ENCODE data around the gene TYMP. TPM values are rescaled to one million over a fixed set of nuclear protein-coding genes. Genes with fewer than 3 reads are reported as not detected.

The TYMP gene
- polyA plus RNA-seq, 2 of the 4 experiments (the other 2 are of a cell fraction): 5.9 to 9.0 TPM

DNA sequence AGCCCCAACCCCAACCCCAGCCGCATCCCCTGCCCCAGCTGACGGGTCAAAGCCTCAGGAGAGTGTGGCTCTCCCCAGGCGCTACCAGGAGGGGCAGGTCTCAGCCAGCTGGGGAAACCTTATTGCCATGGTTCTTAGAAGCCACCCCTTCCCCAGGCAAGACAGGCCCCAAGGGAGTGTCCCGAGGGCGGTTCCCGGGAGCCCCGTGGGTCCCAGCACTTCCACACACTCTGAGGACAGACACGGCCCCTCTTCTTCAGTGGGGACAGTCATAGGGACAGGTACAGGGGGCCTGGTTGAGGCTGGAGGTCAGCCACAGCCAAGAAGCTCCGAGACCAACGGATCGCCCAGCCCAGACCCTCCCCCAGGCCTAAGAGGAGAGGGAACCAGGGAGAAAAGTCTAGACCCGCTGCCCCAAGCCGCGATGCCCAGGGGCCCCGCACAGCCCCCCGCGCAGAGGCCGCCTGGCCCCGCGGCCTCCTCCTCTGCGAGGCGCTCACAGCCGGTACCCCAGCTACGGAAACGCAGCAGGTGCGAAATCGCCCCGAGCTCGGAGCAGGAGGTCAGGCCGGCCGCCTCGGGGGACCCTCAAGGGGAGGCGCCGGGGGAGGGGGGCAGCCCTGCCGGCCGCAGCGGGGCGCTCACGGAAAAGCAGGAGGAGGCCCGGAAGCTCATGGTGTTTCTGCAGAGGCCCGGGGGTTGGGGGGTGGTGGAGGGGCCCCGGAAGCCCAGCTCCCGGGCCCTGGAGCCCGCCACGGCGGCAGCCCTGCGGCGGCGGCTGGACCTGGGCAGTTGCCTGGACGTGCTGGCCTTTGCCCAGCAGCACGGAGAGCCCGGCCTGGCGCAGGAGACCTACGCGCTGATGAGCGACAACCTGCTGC, 18.5 kb upstream of the TYMP start:
- ATAC-seq (no peak), FAIRE-seq (no peak), DNase-seq (ENCODE audit: low read depth in 1 of 2, low spot score in 1 of 2) (no peak)
- no peak overlapping the region for H3K4me3 ChIP-seq
- CTCF ChIA-PET: interaction anchor here (1.0 to 1.8 kb wide), 3 partner anchors 15 to 72 kb away, joined by 3 to 9 read pairs (median 4); partner anchors contain the start of gene SYCE3
- peaks cover 26% of the 10 kb centered on the region for H3K4me1 ChIP-seq
- no peak overlapping the region for H3K27ac ChIP-seq
- H3K9me3 ChIP-seq: no peaks in the 10 kb centered on the region
- no peak overlapping the region for H3K4me2 ChIP-seq
- TF ChIP-seq FOSB (CRISPR knock-in tag; IDR thresholded peaks at IDR 0.05): no peak
- TF ChIP-seq TFCP2L1 (CRISPR knock-in tag; IDR thresholded peaks at IDR 0.05): no peak
- TF ChIP-seq CTCF (IDR thresholded peaks at IDR 0.05): no peak
- WGBS (ENCODE audit: missing lambda C conversion rate): 30% methylated on average over 2 of the region's 56 CpGs
- POLR2A ChIA-PET: no interaction called here

DNA sequence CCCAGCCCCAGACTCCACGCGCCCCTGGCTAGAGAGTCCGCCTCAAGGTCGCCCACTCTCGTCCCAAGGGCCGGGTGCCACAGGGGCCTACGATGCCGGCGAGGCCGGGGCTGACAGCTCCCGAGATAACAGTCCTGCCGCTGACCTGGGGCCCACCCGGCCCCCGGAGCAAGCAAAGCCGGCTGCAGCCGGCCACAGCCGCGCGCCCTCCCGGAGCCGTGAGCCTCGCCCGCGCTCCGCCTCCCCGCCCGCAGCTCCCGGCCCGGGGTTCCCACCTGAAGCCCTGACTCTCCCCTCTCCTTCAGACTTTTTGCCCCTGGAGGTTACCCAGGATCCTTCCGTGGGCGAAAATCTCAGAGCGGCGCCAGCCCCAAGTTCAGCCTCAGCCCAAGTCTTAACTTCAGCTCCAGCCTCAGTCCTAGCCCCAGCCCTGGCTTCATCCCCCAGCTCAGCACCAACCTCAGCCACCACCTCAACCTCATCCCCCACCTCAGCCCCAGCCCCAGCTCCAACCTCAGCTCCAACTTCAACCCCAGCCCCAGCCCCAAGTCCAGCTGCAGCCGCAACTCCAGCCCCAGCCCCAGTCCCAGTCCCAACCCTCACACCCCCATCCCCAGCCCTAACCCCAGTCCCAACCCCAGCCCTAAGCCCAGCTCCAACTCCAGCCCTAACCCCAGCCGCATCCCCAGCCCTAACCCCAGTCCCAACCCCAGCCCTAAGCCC, 17.6 kb upstream of the TYMP start:
- ChIA-PET POLR2A (no interaction called here), CTCF (interaction anchor here (1.0 to 1.8 kb wide), 4 partner anchors 15 to 73 kb away, joined by 3 to 9 read pairs (median 4); partner anchors contain the start of gene SYCE3)
- DNase-seq (ENCODE audit: low read depth in 1 of 2, low spot score in 1 of 2): no peak
- 97% methylated on average over 11 of the region's 35 CpGs for WGBS (ENCODE audit: missing lambda C conversion rate)
- no peak overlapping the region for H3K4me3 ChIP-seq
- H3K4me1 ChIP-seq: peaks cover 27% of the 10 kb centered on the region
- no peak for ATAC-seq
- H3K9me3 ChIP-seq: no peaks in the 10 kb centered on the region
- H3K27ac ChIP-seq: peak overlapping the region in 1 of 2 experiments; percentile 84; a peak in 1 of 6 replicates
- FAIRE-seq: no peak
- no peak for TF ChIP-seq NR3C1 (IDR thresholded peaks at IDR 0.05)
- TF ChIP-seq BHLHE40 (IDR thresholded peaks at IDR 0.05; ENCODE audit: low read depth, low read length): no peak
- no peak for TF ChIP-seq HDAC2 (IDR thresholded peaks at IDR 0.05)
- no peak for TF ChIP-seq CBX8 (IDR thresholded peaks at IDR 0.05)
- H3K4me2 ChIP-seq: no peak overlapping the region

DNA sequence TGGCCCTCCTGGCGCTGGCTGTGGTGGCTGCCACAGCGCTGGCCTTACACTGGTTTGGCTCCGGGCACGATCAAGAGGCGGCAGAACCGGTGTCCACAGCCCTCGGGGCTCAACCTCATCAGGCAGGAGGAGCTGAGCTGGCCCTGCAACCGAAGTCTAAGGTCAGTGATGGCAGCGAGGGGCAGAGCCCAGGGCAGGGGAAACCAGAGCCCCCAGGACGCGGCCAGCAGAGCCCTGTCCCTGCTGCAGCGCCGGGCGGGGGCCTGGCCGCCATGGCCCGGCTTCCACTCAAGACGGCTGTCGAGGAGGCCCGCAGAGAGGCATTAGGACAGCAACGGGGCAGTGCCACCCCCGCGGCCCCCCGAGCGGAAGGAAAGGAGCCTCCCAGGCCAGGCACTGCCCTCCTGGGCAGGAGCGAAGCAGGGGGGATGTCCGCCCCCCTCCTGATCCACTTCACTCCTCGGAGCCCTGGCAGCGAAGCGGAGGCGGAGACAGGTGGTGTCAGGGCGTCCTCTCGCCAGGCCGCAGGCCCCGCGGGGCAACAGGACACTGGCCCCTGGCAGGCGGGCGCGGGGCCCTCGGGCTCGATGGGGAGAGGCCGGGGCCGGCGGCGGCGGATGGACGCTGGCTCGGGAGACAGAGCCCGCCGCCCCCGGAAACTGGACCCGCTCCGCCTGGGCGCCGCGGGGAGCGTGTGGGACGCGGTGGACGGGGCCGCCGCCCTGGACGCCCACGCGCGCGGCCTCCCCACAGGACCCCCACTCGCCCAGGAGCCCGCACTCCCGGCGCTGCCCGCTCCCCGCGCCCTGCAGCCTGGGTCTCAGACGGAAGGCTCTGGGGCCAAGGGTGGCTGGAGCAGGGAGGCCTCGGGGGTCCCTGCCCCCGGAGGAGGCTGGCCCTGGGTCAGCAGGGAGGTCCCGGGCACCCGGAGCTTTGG, 16.8 kb upstream of the TYMP start:
- WGBS (ENCODE audit: missing lambda C conversion rate): 91% methylated on average over 11 of the region's 78 CpGs
- CTCF ChIA-PET: interaction anchor here (0.8 to 4.5 kb wide), 7 partner anchors 10 to 75 kb away, joined by 3 to 25 read pairs (median 5); partner anchors contain the start of gene SYCE3
- TF ChIP-seq ZC3H11A (IDR thresholded peaks at IDR 0.05): no peak
- Histone ChIP-seq H3K4me2 (0 out of 3 replicates have a peak overlapping the region, but pooled peaks have one; percentile 68), H3K27ac (peak overlapping the region; percentile 82 to 84; a peak in 5 of 6 replicates), H3K9me3 (no peaks in the 10 kb centered on the region), H3K4me1 (peaks cover 35% of the 10 kb centered on the region), H3K4me3 (no peak overlapping the region)
- ATAC-seq (no peak), FAIRE-seq (no peak), DNase-seq (ENCODE audit: low read depth in 1 of 2, low spot score in 1 of 2) (no peak)
- POLR2A ChIA-PET: interaction anchor here (0.9 to 1.3 kb wide), 3 partner anchors 16 to 39 kb away, joined by 3 read pairs; partner anchors contain the start of genes LMF2, NCAPH2 and SYCE3

DNA sequence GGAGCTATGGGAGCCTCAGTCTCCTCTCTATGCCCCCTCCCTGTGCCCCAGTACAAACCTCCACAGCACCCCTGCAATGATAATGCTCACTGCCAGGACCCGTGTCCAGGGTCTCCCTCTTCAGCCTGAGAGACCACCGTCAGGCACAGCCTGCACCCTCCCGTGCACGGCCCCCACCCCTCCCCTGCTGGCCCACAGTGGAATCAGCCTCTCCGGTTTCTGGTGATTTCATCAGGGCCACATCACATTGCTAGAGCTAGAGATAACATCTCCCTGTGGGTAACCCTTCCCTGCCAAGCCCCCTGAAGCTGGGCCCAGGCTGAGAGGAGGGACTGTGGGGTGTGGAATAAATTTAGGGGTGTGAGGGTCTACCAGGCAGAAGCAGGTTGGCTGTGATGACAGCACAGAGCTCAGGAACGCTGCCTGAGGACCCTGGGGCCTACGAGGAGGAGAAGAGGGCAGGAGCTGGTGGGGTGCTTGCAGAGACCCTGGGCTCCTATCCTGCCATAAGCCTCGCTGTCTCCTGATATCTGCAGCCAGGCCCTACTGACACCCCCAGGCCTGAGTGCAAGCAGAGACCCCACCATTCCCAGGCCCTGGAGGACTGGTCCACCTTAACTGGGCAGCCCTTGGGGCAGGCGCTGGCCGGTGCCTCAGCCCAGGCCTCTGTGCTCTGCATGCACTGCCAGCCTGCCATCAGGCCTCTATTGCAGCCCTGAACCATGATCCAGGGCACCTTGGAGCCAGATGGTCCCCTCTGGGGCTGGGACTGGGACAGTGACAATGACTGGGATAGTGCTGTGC, 15.9 kb upstream of the TYMP start, which contains the start of gene KLHDC7B:
Gene KLHDC7B, plus strand, starts transcription at position 378 of the 804 bp plus-strand sequence. Its CDS starts 345 bp downstream, at position 723.
- H3K4me3 ChIP-seq: no peak within 1 kb of the TSS
- ChIA-PET POLR2A (interaction anchor here (0.9 to 1.4 kb wide), 4 partner anchors 14 to 38 kb away, joined by 3 to 4 read pairs (median 3); partner anchors contain the start of genes LMF2, NCAPH2 and SYCE3), CTCF (interaction anchor here (0.6 to 4.5 kb wide), 9 partner anchors 10 to 75 kb away, joined by 3 to 25 read pairs (median 5); partner anchors contain the start of genes SCO2 and SYCE3)
- H3K27ac ChIP-seq: peak within 1 kb of the TSS; percentile 82 to 84
- peaks cover 43% of the 10 kb centered on the region for H3K4me1 ChIP-seq
- ATAC-seq (peak; percentile 42 to 60; a peak in 5 of 6 replicates), FAIRE-seq (no peak), DNase-seq (ENCODE audit: low read depth in 1 of 2, low spot score in 1 of 2) (no peak)
- WGBS (ENCODE audit: missing lambda C conversion rate): 96% methylated on average over 2 of the region's 10 CpGs
- H3K9me3 ChIP-seq: no peaks in the 10 kb centered on the region
- peak within 1 kb of the TSS; percentile 68; the same call in 2 of the 3 replicates for H3K4me2 ChIP-seq
- TF ChIP-seq RARB (CRISPR knock-in tag; IDR thresholded peaks at IDR 0.05) (no peak), HOXB13 (CRISPR knock-in tag; IDR thresholded peaks at IDR 0.05; ENCODE audit: low read depth) (no peak), RAD21 (conservative IDR thresholded peaks at IDR 0.05 in 1 of 2, IDR thresholded peaks at IDR 0.05 in 1 of 2) (no peak), RFX5 (IDR thresholded peaks at IDR 0.05) (no peak), ZC3H11A (IDR thresholded peaks at IDR 0.05) (no peak), JUNB (IDR thresholded peaks at IDR 0.05) (no peak), CBX2 (IDR thresholded peaks at IDR 0.05; ENCODE audit: borderline replicate concordance, low read depth) (no peak), POLR2AphosphoS2 (conservative IDR thresholded peaks at IDR 0.05; ENCODE audit: low read length) (no peak), HEYL (CRISPR knock-in tag; IDR thresholded peaks at IDR 0.05) (no peak), ZSCAN20 (CRISPR knock-in tag; IDR thresholded peaks at IDR 0.05) (no peak)
- TF ChIP-seq, protein P1, sequence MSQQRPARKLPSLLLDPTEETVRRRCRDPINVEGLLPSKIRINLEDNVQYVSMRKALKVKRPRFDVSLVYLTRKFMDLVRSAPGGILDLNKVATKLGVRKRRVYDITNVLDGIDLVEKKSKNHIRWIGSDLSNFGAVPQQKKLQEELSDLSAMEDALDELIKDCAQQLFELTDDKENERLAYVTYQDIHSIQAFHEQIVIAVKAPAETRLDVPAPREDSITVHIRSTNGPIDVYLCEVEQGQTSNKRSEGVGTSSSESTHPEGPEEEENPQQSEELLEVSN (IDR thresholded peaks at IDR 0.05; ENCODE audit: borderline replicate concordance, low read depth): no peak
- TF ChIP-seq, protein P2, sequence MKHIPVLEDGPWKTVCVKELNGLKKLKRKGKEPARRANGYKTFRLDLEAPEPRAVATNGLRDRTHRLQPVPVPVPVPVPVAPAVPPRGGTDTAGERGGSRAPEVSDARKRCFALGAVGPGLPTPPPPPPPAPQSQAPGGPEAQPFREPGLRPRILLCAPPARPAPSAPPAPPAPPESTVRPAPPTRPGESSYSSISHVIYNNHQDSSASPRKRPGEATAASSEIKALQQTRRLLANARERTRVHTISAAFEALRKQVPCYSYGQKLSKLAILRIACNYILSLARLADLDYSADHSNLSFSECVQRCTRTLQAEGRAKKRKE (CRISPR knock-in tag; IDR thresholded peaks at IDR 0.05; ENCODE audit: low read depth): no peak

All from A549 (cell line).